Activated T-cell treated with anti-CD3 and anti-CD28 coated beads, Interleukin-2, amount 50 U/mL, for 72 hours (primary cell): ENCODE results near the gene CBLB. TPM values are rescaled to one million over a fixed set of nuclear protein-coding genes. Genes with fewer than 3 reads are reported as not detected.
A peak's percentile ranks its signal among the peaks of the same experiment; 100 is the strongest.

Experiments
- ATAC-seq, 2 donors: fragments of 150-1000 bp; cut with Tn5 transposase; replicated peaks in 1 of 2; 2 replicates each; pipeline ENCODE4 v1.10.0; 2021; ENCODE audit warnings: moderate library complexity in 2 of 2, mild to moderate bottlenecking in 1 of 2
- DNase-seq, 2 donors: peaks; one replicate each; pipeline ENCODE4 v3.0.0; 2021 to 2022; ENCODE audit warnings: mixed read lengths in 1 of 2
- H3K27ac Mint-ChIP-seq: one replicate; pipeline ENCODE4 v1.8.0; 2022; ENCODE audit warnings: mild to moderate bottlenecking, moderate library complexity, mixed read lengths
- H3K27me3 Mint-ChIP-seq: one replicate; pipeline ENCODE4 v1.8.0; 2022; ENCODE audit warnings: low read depth, mixed read lengths
- H3K36me3 Mint-ChIP-seq, 2 donors: one replicate each; pipeline ENCODE4 v1.8.0; 2022; ENCODE audit warnings: mixed read lengths in 2 of 2, mild to moderate bottlenecking in 1 of 2; ENCODE audit not compliant: insufficient read depth in 2 of 2
- H3K4me1 Mint-ChIP-seq: one replicate; pipeline ENCODE4 v1.8.0; 2022; ENCODE audit warnings: low read depth, mixed read lengths
- H3K4me3 Mint-ChIP-seq, 2 donors: one replicate each; pipeline ENCODE4 v1.8.0; 2022; ENCODE audit warnings: mild to moderate bottlenecking in 2 of 2, mixed read lengths in 2 of 2, moderate library complexity in 2 of 2
- H3K9me3 Mint-ChIP-seq, 2 donors: one replicate each; pipeline ENCODE4 v1.8.0; 2022; ENCODE audit warnings: mixed read lengths in 2 of 2
- total RNA-seq, 2 donors: library from RNA; stranded (reverse); gene quantifications; one replicate each; pipeline ENCODE4 v1.2.3, GENCODE V29; 2022

The CBLB gene
- total RNA-seq, 2 donors from 2014 or later: 159 to 191 TPM

- peaks cover 23 to 50% of the 10 kb centered on the region in 2 donors for H3K36me3 Mint-ChIP-seq
- H3K9me3 Mint-ChIP-seq: no peaks in the 10 kb centered on the region
- H3K27me3 Mint-ChIP-seq: no peaks in the 10 kb centered on the region
- peak overlapping the region; percentile 60 to 95 for H3K4me3 Mint-ChIP-seq
- ATAC-seq (peak; percentile 81 to 85), DNase-seq (peak; percentile 68 to 69)
- peak overlapping the region; percentile 100 for H3K27ac Mint-ChIP-seq
- H3K4me1 Mint-ChIP-seq: peaks cover 89% of the 10 kb centered on the region
Measured at GRCh38 chr3:105836533-105836932, 32.3 kb downstream of the CBLB start.

GRCh38 chr3:105835606-105836005 is 33.2 kb downstream of the CBLB start:
- Mint-ChIP-seq H3K4me3 (peak overlapping the region in 1 of 2 donors; percentile 95), H3K36me3 (peaks cover 28 to 56% of the 10 kb centered on the region in 2 donors), H3K4me1 (peaks cover 96% of the 10 kb centered on the region), H3K9me3 (no peaks in the 10 kb centered on the region), H3K27ac (peak overlapping the region; percentile 100), H3K27me3 (no peaks in the 10 kb centered on the region)
- DNase-seq (no peak), ATAC-seq (no peak)

- H3K27ac Mint-ChIP-seq: peak overlapping the region; percentile 83
- H3K4me3 Mint-ChIP-seq: peak overlapping the region; percentile 35 to 75
- DNase-seq (no peak), ATAC-seq (no peak)
- H3K4me1 Mint-ChIP-seq: peaks cover 96% of the 10 kb centered on the region
- no peaks in the 10 kb centered on the region for H3K9me3 Mint-ChIP-seq
- no peaks in the 10 kb centered on the region for H3K27me3 Mint-ChIP-seq
- H3K36me3 Mint-ChIP-seq: peaks cover 28 to 56% of the 10 kb centered on the region in 2 donors
Measured at GRCh38 chr3:105834768-105835167, 34.0 kb downstream of the CBLB start.

- H3K36me3 Mint-ChIP-seq: peaks cover 28 to 41% of the 10 kb centered on the region in 2 donors
- ATAC-seq (peak; percentile 56 to 59), DNase-seq (peak in 1 of 2 donors; percentile 37)
- H3K27ac Mint-ChIP-seq: peak overlapping the region; percentile 91
- no peaks in the 10 kb centered on the region for H3K27me3 Mint-ChIP-seq
- no peaks in the 10 kb centered on the region for H3K9me3 Mint-ChIP-seq
- H3K4me1 Mint-ChIP-seq: peaks cover 94% of the 10 kb centered on the region
- H3K4me3 Mint-ChIP-seq: peak overlapping the region; percentile 65 to 81
Measured at GRCh38 chr3:105832644-105833043, 36.2 kb downstream of the CBLB start.

GRCh38 chr3:105830836-105831235 is 38.0 kb downstream of the CBLB start:
- ATAC-seq: no peak
- H3K27me3 Mint-ChIP-seq: no peaks in the 10 kb centered on the region

GRCh38 chr3:105829871-105830622 is 38.8 kb downstream of the CBLB start:
- H3K4me1 Mint-ChIP-seq: peaks cover 94% of the 10 kb centered on the region
- ATAC-seq: peak in 1 of 2 donors; percentile 25
- H3K27me3 Mint-ChIP-seq: no peaks in the 10 kb centered on the region
- H3K36me3 Mint-ChIP-seq: peaks cover 28 to 41% of the 10 kb centered on the region in 2 donors
- H3K27ac Mint-ChIP-seq: peak overlapping the region; percentile 100
- peak overlapping the region; percentile 58 to 85 for H3K4me3 Mint-ChIP-seq
- H3K9me3 Mint-ChIP-seq: no peaks in the 10 kb centered on the region
- no peak for DNase-seq

More at GRCh38 chr3:105830836-105831235, 38.0 kb downstream of the CBLB start:
- Mint-ChIP-seq H3K27ac (peak overlapping the region; percentile 100), H3K9me3 (no peaks in the 10 kb centered on the region), H3K4me1 (peaks cover 94% of the 10 kb centered on the region), H3K36me3 (peaks cover 30 to 40% of the 10 kb centered on the region in 2 donors), H3K4me3 (peak overlapping the region; percentile 71 to 85)
- DNase-seq: no peak

GRCh38 chr3:105829229-105829628 is 39.6 kb downstream of the CBLB start:
- ATAC-seq: peak; percentile 13 to 15

GRCh38 chr3:105828703-105829102 is 40.1 kb downstream of the CBLB start:
- H3K27me3 Mint-ChIP-seq: no peaks in the 10 kb centered on the region
- peaks cover 0 to 3% of the 10 kb centered on the region in 2 donors for H3K9me3 Mint-ChIP-seq
- H3K4me3 Mint-ChIP-seq: peak overlapping the region; percentile 72 to 93
- ATAC-seq (peak; percentile 21 to 38), DNase-seq (no peak)
- H3K36me3 Mint-ChIP-seq: peaks cover 28 to 40% of the 10 kb centered on the region in 2 donors
- H3K27ac Mint-ChIP-seq: peak overlapping the region; percentile 100
- peaks cover 94% of the 10 kb centered on the region for H3K4me1 Mint-ChIP-seq

More at GRCh38 chr3:105829229-105829628, 39.6 kb downstream of the CBLB start:
- no peaks in the 10 kb centered on the region for H3K27me3 Mint-ChIP-seq
- H3K27ac Mint-ChIP-seq: peak overlapping the region; percentile 100
- H3K4me1 Mint-ChIP-seq: peaks cover 94% of the 10 kb centered on the region
- peak overlapping the region; percentile 72 to 93 for H3K4me3 Mint-ChIP-seq
- H3K9me3 Mint-ChIP-seq: no peaks in the 10 kb centered on the region
- H3K36me3 Mint-ChIP-seq: peaks cover 26 to 39% of the 10 kb centered on the region in 2 donors
- DNase-seq: peak; percentile 54 to 63

- peaks cover 34 to 48% of the 10 kb centered on the region in 2 donors for H3K36me3 Mint-ChIP-seq
- DNase-seq: peak; percentile 40 to 44
- peaks cover 0 to 3% of the 10 kb centered on the region in 2 donors for H3K9me3 Mint-ChIP-seq
- ATAC-seq: peak; percentile 14 to 28
- H3K27me3 Mint-ChIP-seq: no peaks in the 10 kb centered on the region
- H3K4me1 Mint-ChIP-seq: peaks cover 97% of the 10 kb centered on the region
- peak overlapping the region; percentile 69 to 81 for H3K4me3 Mint-ChIP-seq
- peak overlapping the region; percentile 100 for H3K27ac Mint-ChIP-seq
Measured at GRCh38 chr3:105827959-105828358, 40.9 kb downstream of the CBLB start.

GRCh38 chr3:105826778-105827634 is 41.8 kb downstream of the CBLB start:
- H3K27ac Mint-ChIP-seq: peak overlapping the region; percentile 100
- no peaks in the 10 kb centered on the region for H3K27me3 Mint-ChIP-seq
- H3K9me3 Mint-ChIP-seq: peaks cover 0 to 3% of the 10 kb centered on the region in 2 donors
- peak overlapping the region; percentile 88 to 94 for H3K4me3 Mint-ChIP-seq
- ATAC-seq (peak; percentile 63 to 66), DNase-seq (peak in 1 of 2 donors; percentile 30)
- H3K4me1 Mint-ChIP-seq: peaks cover 96% of the 10 kb centered on the region
- peaks cover 36 to 50% of the 10 kb centered on the region in 2 donors for H3K36me3 Mint-ChIP-seq

GRCh38 chr3:105824129-105824528 is 44.7 kb downstream of the CBLB start:
- H3K4me1 Mint-ChIP-seq: peaks cover 84% of the 10 kb centered on the region
- no peaks in the 10 kb centered on the region for H3K27me3 Mint-ChIP-seq
- H3K4me3 Mint-ChIP-seq: peak overlapping the region; percentile 65 to 86
- peaks cover 0 to 3% of the 10 kb centered on the region in 2 donors for H3K9me3 Mint-ChIP-seq
- H3K27ac Mint-ChIP-seq: peak overlapping the region; percentile 100
- no peak for ATAC-seq
- no peak for DNase-seq
- peaks cover 35 to 54% of the 10 kb centered on the region in 2 donors for H3K36me3 Mint-ChIP-seq

- Mint-ChIP-seq H3K9me3 (peaks cover 0 to 3% of the 10 kb centered on the region in 2 donors), H3K36me3 (peaks cover 35 to 57% of the 10 kb centered on the region in 2 donors), H3K4me1 (peaks cover 78% of the 10 kb centered on the region), H3K4me3 (peak overlapping the region; percentile 65 to 86), H3K27ac (peak overlapping the region; percentile 100), H3K27me3 (no peaks in the 10 kb centered on the region)
- DNase-seq (peak; percentile 46 to 50), ATAC-seq (peak; percentile 61 to 70)
Measured at GRCh38 chr3:105823149-105823867, 45.5 kb downstream of the CBLB start.
